Loucy (cell line): ENCODE data around the gene BACE1.

Experiments used
- H2AFZ ChIP-seq: fragments of 200-600 bp; sonication (generic); 2 replicates; pipeline ENCODE4 v1.6.0; 2016; ENCODE audit warnings: antibody characterized with exemption, mild to moderate bottlenecking, low read length, moderate library complexity
- H3F3A ChIP-seq: fragments of 200-600 bp; 2 replicates; pipeline ENCODE4 v1.6.0; 2016; ENCODE audit warnings: antibody characterized with exemption, low read depth, mild to moderate bottlenecking
- H3K27me3 ChIP-seq: fragments of 200-600 bp; sonication (generic); 2 replicates; pipeline ENCODE4 v1.6.1; 2014; ENCODE audit warnings: low read length, mild to moderate bottlenecking; ENCODE audit not compliant: insufficient read depth, poor library complexity, severe bottlenecking
- H3K36me3 ChIP-seq: fragments of 200-600 bp; sonication (generic); 2 replicates; pipeline ENCODE4 v1.6.1; 2016; ENCODE audit warnings: low read length; ENCODE audit not compliant: insufficient read depth
- H3K4me1 ChIP-seq: fragments of 200-600 bp; sonication (generic); 2 replicates; pipeline ENCODE4 v1.5.1; 2014; ENCODE audit warnings: low read length, mild to moderate bottlenecking; ENCODE audit not compliant: insufficient read depth, poor library complexity, severe bottlenecking
- H3K4me2 ChIP-seq: fragments of 200-600 bp; sonication (generic); 2 replicates; pipeline ENCODE4 v1.6.0; 2014; ENCODE audit warnings: antibody characterized with exemption, low read length, low read depth, mild to moderate bottlenecking; ENCODE audit not compliant: poor library complexity, severe bottlenecking
- H3K4me3 ChIP-seq: fragments of 200-600 bp; sonication (generic); 2 replicates; pipeline ENCODE4 v1.5.1; 2014; ENCODE audit warnings: low read length, mild to moderate bottlenecking, mixed read lengths; ENCODE audit not compliant: poor library complexity, severe bottlenecking
- H3K79me2 ChIP-seq: fragments of 200-600 bp; sonication (generic); 2 replicates; pipeline ENCODE4 v1.6.1; 2014; ENCODE audit warnings: low read length; ENCODE audit not compliant: insufficient read depth
- H3K9ac ChIP-seq: fragments of 200-600 bp; sonication (generic); 2 replicates; pipeline ENCODE4 v1.6.0; 2014; ENCODE audit warnings: mild to moderate bottlenecking, low read depth, low read length, moderate library complexity; ENCODE audit not compliant: poor library complexity, severe bottlenecking
- H3K9me2 ChIP-seq: fragments of 200-600 bp; sonication (generic); replicated peaks from 2 replicates; pipeline ENCODE4 v1.6.1; 2016; ENCODE audit warnings: low read depth, low read length, mixed read lengths
- H3K9me3 ChIP-seq: fragments of 200-600 bp; sonication (generic); 2 replicates; pipeline ENCODE4 v1.6.1; 2014; ENCODE audit warnings: mild to moderate bottlenecking, antibody characterized with exemption, low read length, low read depth; ENCODE audit not compliant: insufficient read depth
- H4K20me1 ChIP-seq: fragments of 200-600 bp; sonication (generic); 2 replicates; pipeline ENCODE4 v1.6.0; 2014; ENCODE audit warnings: antibody characterized with exemption, low read length, mild to moderate bottlenecking; ENCODE audit not compliant: insufficient read depth, poor library complexity, severe bottlenecking
- CTCF ChIP-seq: fragments of 200-600 bp; sonication (generic); conservative IDR thresholded peaks from 2 replicates; pipeline ENCODE4 v1.5.1; 2014; ENCODE audit warnings: mild to moderate bottlenecking, antibody characterized with exemption, low read length
- EZH2phosphoT487 ChIP-seq: fragments of 200-600 bp; IDR thresholded peaks from 2 replicates; pipeline ENCODE4 v1.6.1; 2018; ENCODE audit warnings: antibody characterized with exemption, mild to moderate bottlenecking, moderate library complexity, borderline replicate concordance

BACE1 gene

GRCh38 chr11:117286588-117286987 lies 29.5 kb downstream of the BACE1 start:
- H3K9me2 ChIP-seq, result no peaks in the 10 kb centered on the region
- H3K27me3 ChIP-seq, result no peaks in the 10 kb centered on the region
- peaks cover 10% of the 10 kb centered on the region for H3K4me1 ChIP-seq
- H3K79me2 ChIP-seq, result no peaks in the 10 kb centered on the region
- H4K20me1 ChIP-seq, result no peaks in the 10 kb centered on the region
- H3K4me2 ChIP-seq, result no peak overlapping the region
- no peak for TF ChIP-seq EZH2phosphoT487
- TF ChIP-seq CTCF, result no peak
- no peak overlapping the region for H3K9ac ChIP-seq
- H3K4me3 ChIP-seq, result no peak overlapping the region
- no peaks in the 10 kb centered on the region for H3F3A ChIP-seq
- H2AFZ ChIP-seq, result no peak overlapping the region
- peaks cover 18% of the 10 kb centered on the region; the same call in 1 of the 2 replicates for H3K36me3 ChIP-seq
- no peaks in the 10 kb centered on the region for H3K9me3 ChIP-seq

DNA sequence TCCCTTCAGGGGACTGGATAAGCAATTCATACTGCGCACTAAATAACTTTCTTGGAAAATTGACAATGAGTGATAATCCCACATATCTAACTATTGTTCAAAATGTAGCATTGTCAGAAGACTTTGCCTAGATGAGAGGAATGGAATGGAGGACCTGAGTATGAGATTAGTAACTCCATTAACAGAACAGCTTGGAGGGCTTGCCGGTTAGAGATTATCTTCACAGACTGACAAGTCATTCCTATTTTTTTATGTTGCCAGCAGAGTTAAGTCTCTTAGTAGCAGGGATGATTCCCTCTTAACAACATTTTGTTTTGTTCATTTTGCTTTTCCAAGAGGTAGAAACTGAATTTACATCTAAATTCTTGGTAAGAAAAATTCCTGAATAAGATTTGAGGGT lies 32.0 kb downstream of the BACE1 start:
- H3K4me2 ChIP-seq, result no peak overlapping the region
- H4K20me1 ChIP-seq, result no peaks in the 10 kb centered on the region
- H3K9ac ChIP-seq, result no peak overlapping the region
- no peaks in the 10 kb centered on the region for H3K9me2 ChIP-seq
- no peak overlapping the region for H2AFZ ChIP-seq
- no peaks in the 10 kb centered on the region for H3K27me3 ChIP-seq
- H3K4me3 ChIP-seq, result no peak overlapping the region
- H3K4me1 ChIP-seq, result peaks cover 27% of the 10 kb centered on the region
- H3K9me3 ChIP-seq, result no peaks in the 10 kb centered on the region
- no peaks in the 10 kb centered on the region for H3K79me2 ChIP-seq
- H3K36me3 ChIP-seq, result peaks cover 18% of the 10 kb centered on the region; the same call in 1 of the 2 replicates
- H3F3A ChIP-seq, result no peaks in the 10 kb centered on the region
- TF ChIP-seq CTCF (no peak), EZH2phosphoT487 (no peak)

GRCh38 chr11:117282956-117283355 lies 33.1 kb downstream of the BACE1 start:
- Histone ChIP-seq H2AFZ (no peak overlapping the region), H4K20me1 (no peaks in the 10 kb centered on the region), H3F3A (no peaks in the 10 kb centered on the region), H3K9me3 (no peaks in the 10 kb centered on the region), H3K36me3 (peaks cover 18% of the 10 kb centered on the region; the same call in 1 of the 2 replicates), H3K9me2 (no peaks in the 10 kb centered on the region), H3K27me3 (no peaks in the 10 kb centered on the region), H3K4me1 (peaks cover 27% of the 10 kb centered on the region), H3K4me2 (no peak overlapping the region), H3K79me2 (no peaks in the 10 kb centered on the region), H3K9ac (no peak overlapping the region), H3K4me3 (no peak overlapping the region)
- no peak for TF ChIP-seq EZH2phosphoT487
- no peak for TF ChIP-seq CTCF
